Measurements from ENCODE around the gene ATXN1. TPM values are rescaled to one million over a fixed set of nuclear protein-coding genes. Genes with fewer than 3 reads are reported as not detected.

The ATXN1 gene
- polyA plus RNA-seq, 1 donor from 2014 or later, result 28.2 TPM

- no peaks in the 10 kb centered on the region for H3K9me3 ChIP-seq (ENCODE audit: low read length)
- H3K9ac ChIP-seq (ENCODE audit: low read length), result no peak overlapping the region
- H3K79me2 ChIP-seq (replicated peaks; ENCODE audit: insufficient read depth, low read length), result no peaks in the 10 kb centered on the region
- H3K36me3 ChIP-seq (ENCODE audit: insufficient read depth, low read length), result no peaks in the 10 kb centered on the region
- no peak overlapping the region for H3K27ac ChIP-seq (ENCODE audit: low read length)
- peaks cover 4% of the 10 kb centered on the region for H3F3A ChIP-seq (ENCODE audit: insufficient read depth, low read length, poor library complexity, severe bottlenecking)
- no peaks in the 10 kb centered on the region for H3K27me3 ChIP-seq (ENCODE audit: insufficient read depth, low read depth, low read length)
- no peaks in the 10 kb centered on the region for H3K9me2 ChIP-seq (ENCODE audit: insufficient read depth, low read length)
- no peak overlapping the region for H3K4me2 ChIP-seq (ENCODE audit: low read length)
- H4K20me1 ChIP-seq (ENCODE audit: insufficient read depth), result no peaks in the 10 kb centered on the region
- H3K4me3 ChIP-seq (ENCODE audit: low read length), result no peak overlapping the region
- no peak overlapping the region for H2AFZ ChIP-seq (ENCODE audit: low read depth, low read length)
- TF ChIP-seq, protein P1, sequence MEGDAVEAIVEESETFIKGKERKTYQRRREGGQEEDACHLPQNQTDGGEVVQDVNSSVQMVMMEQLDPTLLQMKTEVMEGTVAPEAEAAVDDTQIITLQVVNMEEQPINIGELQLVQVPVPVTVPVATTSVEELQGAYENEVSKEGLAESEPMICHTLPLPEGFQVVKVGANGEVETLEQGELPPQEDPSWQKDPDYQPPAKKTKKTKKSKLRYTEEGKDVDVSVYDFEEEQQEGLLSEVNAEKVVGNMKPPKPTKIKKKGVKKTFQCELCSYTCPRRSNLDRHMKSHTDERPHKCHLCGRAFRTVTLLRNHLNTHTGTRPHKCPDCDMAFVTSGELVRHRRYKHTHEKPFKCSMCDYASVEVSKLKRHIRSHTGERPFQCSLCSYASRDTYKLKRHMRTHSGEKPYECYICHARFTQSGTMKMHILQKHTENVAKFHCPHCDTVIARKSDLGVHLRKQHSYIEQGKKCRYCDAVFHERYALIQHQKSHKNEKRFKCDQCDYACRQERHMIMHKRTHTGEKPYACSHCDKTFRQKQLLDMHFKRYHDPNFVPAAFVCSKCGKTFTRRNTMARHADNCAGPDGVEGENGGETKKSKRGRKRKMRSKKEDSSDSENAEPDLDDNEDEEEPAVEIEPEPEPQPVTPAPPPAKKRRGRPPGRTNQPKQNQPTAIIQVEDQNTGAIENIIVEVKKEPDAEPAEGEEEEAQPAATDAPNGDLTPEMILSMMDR (IDR thresholded peaks at IDR 0.05; ENCODE audit: poor library complexity, severe bottlenecking), result no peak
- no peak for TF ChIP-seq POLR2AphosphoS5 (IDR thresholded peaks at IDR 0.05)
- no peak for TF ChIP-seq SMC3 (conservative IDR thresholded peaks at IDR 0.05; ENCODE audit: poor library complexity)
- no peak for TF ChIP-seq REST (IDR thresholded peaks at IDR 0.05; ENCODE audit: borderline replicate concordance)
- TF ChIP-seq EZH2 (IDR thresholded peaks at IDR 0.05; ENCODE audit: borderline replicate concordance, insufficient read depth, low read length, poor library complexity, severe bottlenecking), result no peak
- no peak for TF ChIP-seq RAD21 (conservative IDR thresholded peaks at IDR 0.05)
- no peak for TF ChIP-seq TAF1 (IDR thresholded peaks at IDR 0.05; ENCODE audit: low read depth)
- TF ChIP-seq EP300 (conservative IDR thresholded peaks at IDR 0.05; ENCODE audit: poor library complexity, severe bottlenecking), result no peak
- TF ChIP-seq MXI1 (conservative IDR thresholded peaks at IDR 0.05; ENCODE audit: poor library complexity, severe bottlenecking), result no peak
Observed at GRCh38 chr6:16430391-16431089, 330.7 kb downstream of the ATXN1 start.

DNA sequence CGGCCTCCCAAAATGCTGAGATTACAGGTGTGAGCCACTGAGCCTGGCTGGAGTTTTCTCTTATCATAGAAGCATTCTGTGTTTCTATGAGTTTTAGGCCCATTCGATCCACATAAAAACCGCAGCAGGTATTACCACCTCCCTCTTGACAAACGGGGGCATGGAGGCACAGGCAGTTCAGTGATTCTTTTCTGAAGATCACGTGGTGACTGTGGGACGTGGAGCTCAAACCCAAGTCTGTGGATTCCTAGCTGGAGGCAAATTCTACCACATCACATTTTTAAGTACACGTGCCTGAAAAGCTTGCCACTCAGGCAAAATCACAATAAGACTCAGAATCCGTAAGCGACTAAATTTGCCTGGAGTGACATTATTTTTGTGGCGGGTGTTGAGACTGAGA lies 331.6 kb downstream of the ATXN1 start:
- TF ChIP-seq TAF1 (IDR thresholded peaks at IDR 0.05; ENCODE audit: low read depth) (no peak), EP300 (conservative IDR thresholded peaks at IDR 0.05; ENCODE audit: poor library complexity, severe bottlenecking) (no peak), SMC3 (conservative IDR thresholded peaks at IDR 0.05; ENCODE audit: poor library complexity) (no peak), POLR2AphosphoS5 (IDR thresholded peaks at IDR 0.05) (no peak), REST (IDR thresholded peaks at IDR 0.05; ENCODE audit: borderline replicate concordance) (no peak), MXI1 (conservative IDR thresholded peaks at IDR 0.05; ENCODE audit: poor library complexity, severe bottlenecking) (no peak)
- TF ChIP-seq, protein P1 (IDR thresholded peaks at IDR 0.05; ENCODE audit: poor library complexity, severe bottlenecking), result no peak
- Histone ChIP-seq H3K9ac (ENCODE audit: low read length) (no peak overlapping the region), H3K9me3 (ENCODE audit: low read length) (no peaks in the 10 kb centered on the region), H3F3A (ENCODE audit: insufficient read depth, low read length, poor library complexity, severe bottlenecking) (peaks cover 4% of the 10 kb centered on the region), H3K9me2 (ENCODE audit: insufficient read depth, low read length) (no peaks in the 10 kb centered on the region), H3K4me2 (ENCODE audit: low read length) (no peak overlapping the region), H2AFZ (ENCODE audit: low read depth, low read length) (no peak overlapping the region), H3K4me3 (ENCODE audit: low read length) (no peak overlapping the region), H3K27me3 (ENCODE audit: insufficient read depth, low read depth, low read length) (no peaks in the 10 kb centered on the region), H3K27ac (ENCODE audit: low read length) (no peak overlapping the region), H3K36me3 (ENCODE audit: insufficient read depth, low read length) (no peaks in the 10 kb centered on the region), H4K20me1 (ENCODE audit: insufficient read depth) (no peaks in the 10 kb centered on the region), H3K79me2 (replicated peaks; ENCODE audit: insufficient read depth, low read length) (no peaks in the 10 kb centered on the region)

Data from neural cell (in vitro differentiated cells).